Astrocyte (in vitro differentiated cells and primary cell): ENCODE results near the gene TRMT61B. TPM values are rescaled to one million over a fixed set of nuclear protein-coding genes. Genes with fewer than 3 reads are reported as not detected.

Experiments
- DNase-seq: peaks from one replicate; pipeline ENCODE4 v3.0.0-alpha.2; 2010; ENCODE audit warnings: low read depth
- FAIRE-seq: peaks from 2 replicates; lab custom pipeline; 2011; peaks lifted over from hg19 to GRCh38; lab: Jason Lieb, UNC
- H2AFZ ChIP-seq: 2 replicates; pipeline ENCODE4 v1.6.0; 2012; ENCODE audit warnings: low read depth, low read length, inconsistent platforms
- H3K27ac ChIP-seq: 2 replicates; pipeline ENCODE4 v1.5.1; 2011; ENCODE audit warnings: low read depth, low read length, inconsistent platforms
- H3K27me3 ChIP-seq: 2 replicates; pipeline ENCODE4 v1.6.0; 2011; ENCODE audit warnings: low read length, inconsistent platforms; ENCODE audit not compliant: insufficient read depth
- H3K36me3 ChIP-seq: 2 replicates; pipeline ENCODE4 v1.5.1; 2011; ENCODE audit warnings: low read length, inconsistent platforms; ENCODE audit not compliant: insufficient read depth
- H3K4me1 ChIP-seq: 2 replicates; pipeline ENCODE4 v1.5.1; 2011; ENCODE audit warnings: low read length, inconsistent platforms; ENCODE audit not compliant: insufficient read depth
- H3K4me2 ChIP-seq: 2 replicates; pipeline ENCODE4 v1.6.0; 2012; ENCODE audit warnings: low read length, inconsistent platforms
- H3K4me3 ChIP-seq: 2 replicates; pipeline ENCODE4 v1.5.1; 2011; ENCODE audit warnings: low read depth, mild to moderate bottlenecking, low read length, inconsistent platforms; ENCODE audit not compliant: insufficient read depth
- H3K79me2 ChIP-seq: 2 replicates; pipeline ENCODE4 v1.6.0; 2012; ENCODE audit warnings: mild to moderate bottlenecking, low read length, inconsistent platforms; ENCODE audit not compliant: insufficient read depth
- H3K9ac ChIP-seq: 2 replicates; pipeline ENCODE4 v1.6.0; 2012; ENCODE audit warnings: mild to moderate bottlenecking, low read length, inconsistent platforms
- H3K9me3 ChIP-seq: 2 replicates; pipeline ENCODE4 v1.5.1; 2012; ENCODE audit warnings: low read depth, mild to moderate bottlenecking, low read length, inconsistent platforms; ENCODE audit not compliant: insufficient read depth
- H4K20me1 ChIP-seq: 2 replicates; pipeline ENCODE4 v1.6.0; 2012; ENCODE audit warnings: low read length, inconsistent platforms; ENCODE audit not compliant: insufficient read depth
- H3K27ac Mint-ChIP-seq: one replicate; pipeline ENCODE4 v1.8.0; 2021; ENCODE audit warnings: mild to moderate bottlenecking, mixed read lengths; ENCODE audit not compliant: unreplicated experiment
- H3K27me3 Mint-ChIP-seq: one replicate; pipeline ENCODE4 v1.8.0; 2021; ENCODE audit warnings: low read depth, mixed read lengths; ENCODE audit not compliant: unreplicated experiment
- H3K36me3 Mint-ChIP-seq: one replicate; pipeline ENCODE4 v1.8.0; 2021; ENCODE audit warnings: low read depth, mixed read lengths; ENCODE audit not compliant: unreplicated experiment
- H3K4me1 Mint-ChIP-seq: one replicate; pipeline ENCODE4 v1.8.0; 2021; ENCODE audit warnings: low read depth, mixed read lengths; ENCODE audit not compliant: unreplicated experiment
- H3K4me3 Mint-ChIP-seq: one replicate; pipeline ENCODE4 v1.8.0; 2021; ENCODE audit warnings: mild to moderate bottlenecking, moderate library complexity, mixed read lengths; ENCODE audit not compliant: unreplicated experiment
- H3K9me3 Mint-ChIP-seq: one replicate; pipeline ENCODE4 v1.8.0; 2021; ENCODE audit warnings: mild to moderate bottlenecking, mixed read lengths; ENCODE audit not compliant: unreplicated experiment
- CTCF ChIP-seq: IDR thresholded peaks from 2 replicates; pipeline ENCODE4 v1.5.1; 2011; ENCODE audit warnings: low read depth, mild to moderate bottlenecking, inconsistent platforms, low read length, moderate library complexity; ENCODE audit not compliant: insufficient read depth
- EZH2 ChIP-seq: IDR thresholded peaks from 2 replicates; pipeline ENCODE4 v1.6.1; 2012; ENCODE audit warnings: mild to moderate bottlenecking, low read length, inconsistent platforms; ENCODE audit not compliant: insufficient read depth
- total RNA-seq: library from RNA; stranded (reverse); gene quantifications from 2 replicates; pipeline ENCODE4 v1.2.1, GENCODE V29; 2021

The TRMT61B gene
- total RNA-seq, 1 donor from 2014 or later, result 12.1 TPM

- Histone ChIP-seq H3K27me3 (no peaks in the 10 kb centered on the region), H3K79me2 (peaks cover 60% of the 10 kb centered on the region), H3K4me1 (peaks cover 17% of the 10 kb centered on the region), H3K36me3 (no peaks in the 10 kb centered on the region), H3K9me3 (no peaks in the 10 kb centered on the region), H4K20me1 (peaks cover 54% of the 10 kb centered on the region), H3K9ac (peak overlapping the region; percentile 96), H3K27ac (peak overlapping the region; percentile 87), H3K4me2 (peak overlapping the region; percentile 93), H3K4me3 (peak overlapping the region; percentile 88), H2AFZ (peak overlapping the region; percentile 93)
- peak; percentile 46 for DNase-seq
- Mint-ChIP-seq H3K36me3 (no peaks in the 10 kb centered on the region), H3K9me3 (peaks cover 1% of the 10 kb centered on the region), H3K27ac (peak overlapping the region; percentile 96), H3K27me3 (no peaks in the 10 kb centered on the region), H3K4me3 (peak overlapping the region; percentile 96), H3K4me1 (peaks cover 23% of the 10 kb centered on the region)
- FAIRE-seq, result no peak
- no peak for TF ChIP-seq CTCF
- no peak for TF ChIP-seq EZH2
These were observed 25.2 kb upstream of the TRMT61B start for GRCh38 chr2:28895189-28895893.

- Histone ChIP-seq H3K4me1 (peaks cover 17% of the 10 kb centered on the region), H3K27ac (peak within 1 kb of the TSS; percentile 87), H4K20me1 (peaks cover 47% of the 10 kb centered on the region), H3K9ac (peak within 1 kb of the TSS; percentile 96), H3K36me3 (no peaks in the 10 kb centered on the region), H3K79me2 (peaks cover 53% of the 10 kb centered on the region), H3K4me2 (peak within 1 kb of the TSS; percentile 93), H3K27me3 (peaks cover 2% of the 10 kb centered on the region), H2AFZ (peak within 1 kb of the TSS; percentile 93), H3K9me3 (no peaks in the 10 kb centered on the region), H3K4me3 (peak within 1 kb of the TSS; percentile 88)
- FAIRE-seq, result no peak
- peak; percentile 99 for DNase-seq
- H3K4me3 Mint-ChIP-seq, result peak within 1 kb of the TSS; percentile 96
- H3K27ac Mint-ChIP-seq, result peak within 1 kb of the TSS; percentile 96
- H3K36me3 Mint-ChIP-seq, result no peaks in the 10 kb centered on the region
- no peak for TF ChIP-seq CTCF
- no peak for TF ChIP-seq EZH2
- peaks cover 23% of the 10 kb centered on the region for H3K4me1 Mint-ChIP-seq
- H3K27me3 Mint-ChIP-seq, result no peaks in the 10 kb centered on the region
- H3K9me3 Mint-ChIP-seq, result peaks cover 1% of the 10 kb centered on the region
These were observed 24.5 kb upstream of the TRMT61B start, which contains the start of gene WDR43 for GRCh38 chr2:28894470-28895188. WDR43 (plus strand) TSS chr2:28894667; CDS start chr2:28894699, 32 bp downstream.
